Small intestine (tissue), 16 donors: ENCODE measurements around the gene AKR7A2. TPM values are rescaled to one million over a fixed set of nuclear protein-coding genes. Genes with fewer than 3 reads are reported as not detected.

Experiments used
- DNase-seq, 2 donors: peaks; one replicate each; pipeline versions ENCODE4 v3.0.0 to v3.0.0-alpha.2; 2013
- FAIRE-seq: peaks from 2 replicates; lab custom pipeline; 2012; peaks lifted over from hg19 to GRCh38; lab: Jason Lieb, UNC
- H3K27ac ChIP-seq, 3 donors: one replicate each; pipeline ENCODE4 v1.5.1; 2013; ENCODE audit warnings: low read length in 2 of 3, mild to moderate bottlenecking in 2 of 3, control low read depth in 1 of 3, inconsistent platforms in 1 of 3, low read depth in 1 of 3, moderate library complexity in 1 of 3
- H3K27me3 ChIP-seq, 3 donors: one replicate each; pipeline ENCODE4 v1.6.1; 2013; ENCODE audit warnings: low read length in 3 of 3, inconsistent platforms in 1 of 3; ENCODE audit not compliant: control insufficient read depth in 3 of 3, insufficient read depth in 3 of 3
- H3K36me3 ChIP-seq, 3 donors: one replicate each; pipeline ENCODE4 v1.6.1; 2013; ENCODE audit warnings: low read length in 3 of 3, inconsistent platforms in 1 of 3, low read depth in 1 of 3, mild to moderate bottlenecking in 1 of 3, moderate library complexity in 1 of 3; ENCODE audit not compliant: control insufficient read depth in 3 of 3, insufficient read depth in 2 of 3
- H3K4me1 ChIP-seq, 3 donors: one replicate each; pipeline ENCODE4 v1.6.1; 2013; ENCODE audit warnings: low read length in 2 of 3, inconsistent platforms in 1 of 3, low read depth in 1 of 3, mild to moderate bottlenecking in 1 of 3, moderate library complexity in 1 of 3; ENCODE audit not compliant: control insufficient read depth in 3 of 3, insufficient read depth in 2 of 3
- H3K4me3 ChIP-seq, 3 donors: one replicate each; pipeline ENCODE4 v1.5.1; 2013; ENCODE audit warnings: low read length in 3 of 3, control low read depth in 1 of 3, inconsistent platforms in 1 of 3, low read depth in 1 of 3, mild to moderate bottlenecking in 1 of 3, moderate library complexity in 1 of 3
- H3K9me3 ChIP-seq, 2 donors: one replicate each; pipeline ENCODE4 v1.6.1; 2013; ENCODE audit warnings: low read depth in 1 of 2, low read length in 1 of 2; ENCODE audit not compliant: control insufficient read depth in 2 of 2, insufficient read depth in 1 of 2
- WGBS, 3 donors: extraction: QIAGEN DNeasy Blood & Tissue Kit; methylation state at CpG; one replicate each; pipeline ENCODE4 v1.1.7; 2013; 5-methylcytosine and 5-hydroxymethylcytosine counted together
- long read RNA-seq, 10 donors: transcript quantifications; one replicate each; lab custom pipeline, GENCODE V29; 2026
- polyA plus RNA-seq, 4 donors: library from polyadenylated mRNA; stranded (reverse) in 3 of 4; unstranded in 1 of 4; fragments of 200-250 nt in 3 of 4; fragments of 120-200 nt in 1 of 4; gene quantifications; one replicate each; pipeline versions ENCODE4 v1.2.1 to v1.2.3, GENCODE V29; 2013
- donor health status: healthy with polysubstance abuse.
- donor health status: control.
- donor health status: control.
- donor health status: Bipolar disorder and iron deficiency.
- donor health status: healthy.

The AKR7A2 gene
- 100 to 1,000 TPM in 2 of 4 donors, 10 to 100 TPM in 2; 73.2 to 153 (median 119) TPM for polyA plus RNA-seq
- long read RNA-seq, donor 1 = 0 reads
- long read RNA-seq, donor 2, transcript AKR7A2-201 (7 exons, 1,362 nt) = major isoform, 13 of 13 reads
- long read RNA-seq, donor 2, partial matches to known transcripts = 0 of 13 reads
- long read RNA-seq, donor 2, other reads (novel, unspliced or antisense) = 0 of 13 reads
- long read RNA-seq, donor 3, transcript AKR7A2-201 (7 exons, 1,362 nt) = major isoform, 22 of 46 reads
- long read RNA-seq, donor 3, partial matches to known transcripts = 24 of 46 reads
- long read RNA-seq, donor 3, other reads (novel, unspliced or antisense) = 0 of 46 reads
- long read RNA-seq, donor 4, partial matches to known transcripts = 0 of 2 reads
- long read RNA-seq, donor 4, other reads (novel, unspliced or antisense) = 0 of 2 reads
- long read RNA-seq, donor 5, transcript AKR7A2-201 (7 exons, 1,362 nt) = major isoform, 8 of 8 reads
- long read RNA-seq, donor 5, partial matches to known transcripts = 0 of 8 reads
- long read RNA-seq, donor 5, other reads (novel, unspliced or antisense) = 0 of 8 reads
- long read RNA-seq, donor 6, transcript AKR7A2-201 (7 exons, 1,362 nt) = major isoform, 53 of 75 reads
- long read RNA-seq, donor 6, partial matches to known transcripts = 21 of 75 reads
- long read RNA-seq, donor 6, other reads (novel, unspliced or antisense) = 0 of 75 reads
- long read RNA-seq, donor 7 = 0 reads
- long read RNA-seq, donor 8, partial matches to known transcripts = 0 of 3 reads
- long read RNA-seq, donor 8, other reads (novel, unspliced or antisense) = 0 of 3 reads
- long read RNA-seq, donor 9, transcript AKR7A2-201 (7 exons, 1,362 nt) = major isoform, 8 of 14 reads
- long read RNA-seq, donor 9, partial matches to known transcripts = 6 of 14 reads
- long read RNA-seq, donor 9, other reads (novel, unspliced or antisense) = 0 of 14 reads
- long read RNA-seq, donor 10, transcript AKR7A2-201 (7 exons, 1,362 nt) = major isoform, 45 of 52 reads
- long read RNA-seq, donor 10, partial matches to known transcripts = 6 of 52 reads
- long read RNA-seq, donor 10, other reads (novel, unspliced or antisense) = 0 of 52 reads

GRCh38 chr1:19311931-19312781 lies at the start of gene AKR7A2, which contains the start of gene SLC66A1:
Gene AKR7A2 (minus strand): TSS chr1:19312144. CDS start chr1:19312124, 20 bp downstream.
Gene SLC66A1 (plus strand): TSS chr1:19312326. CDS start chr1:19317678, 5,352 bp downstream.
- peak within 1 kb of the TSS; percentile 78 to 86 (median 80) for H3K27ac ChIP-seq
- whole genome bisulfite sequencing, 3 donors = 1% methylated on average over 48 to 105 of the region's 105 CpGs
- H3K4me1 ChIP-seq = peaks cover 0 to 51% (median 7%) of the 10 kb centered on the region in 3 donors
- H3K27me3 ChIP-seq = no peaks in the 10 kb centered on the region
- no peaks in the 10 kb centered on the region for H3K9me3 ChIP-seq
- no peak for FAIRE-seq
- peak; percentile 93 to 97 for DNase-seq
- peaks cover 0 to 49% (median 5%) of the 10 kb centered on the region in 3 donors for H3K36me3 ChIP-seq
- peak within 1 kb of the TSS; percentile 72 to 87 (median 74) for H3K4me3 ChIP-seq

GRCh38 chr1:19360843-19361610 lies 49.1 kb upstream of the AKR7A2 start:
- Histone ChIP-seq H3K9me3 (no peaks in the 10 kb centered on the region), H3K36me3 (peaks cover 4 to 65% (median 5%) of the 10 kb centered on the region in 3 donors), H3K27ac (no peak overlapping the region), H3K27me3 (no peaks in the 10 kb centered on the region), H3K4me1 (peaks cover 3 to 33% (median 6%) of the 10 kb centered on the region in 3 donors), H3K4me3 (no peak overlapping the region)
- 89 to 92% (median 90%) methylated on average over 18 of the region's 18 CpGs for WGBS, 3 donors
- no peak for DNase-seq
- no peak for FAIRE-seq

GRCh38 chr1:19360432-19360831 lies 48.5 kb upstream of the AKR7A2 start:
- no peak for FAIRE-seq
- DNase-seq = no peak
- Histone ChIP-seq H3K27me3 (no peaks in the 10 kb centered on the region), H3K4me3 (no peak overlapping the region), H3K9me3 (no peaks in the 10 kb centered on the region), H3K36me3 (peaks cover 5 to 67% (median 5%) of the 10 kb centered on the region in 3 donors), H3K4me1 (peaks cover 3 to 33% (median 6%) of the 10 kb centered on the region in 3 donors), H3K27ac (no peak overlapping the region)
- 74 to 86% (median 86%) methylated on average over 11 of the region's 11 CpGs for WGBS, 3 donors

GRCh38 chr1:19360016-19360415 lies 48.1 kb upstream of the AKR7A2 start:
- Histone ChIP-seq H3K36me3 (peaks cover 5 to 66% (median 6%) of the 10 kb centered on the region in 3 donors), H3K27ac (no peak overlapping the region), H3K9me3 (no peaks in the 10 kb centered on the region), H3K27me3 (no peaks in the 10 kb centered on the region), H3K4me1 (peaks cover 3 to 30% (median 6%) of the 10 kb centered on the region in 3 donors), H3K4me3 (no peak overlapping the region)
- FAIRE-seq (no peak), DNase-seq (no peak)
- WGBS, 3 donors = 57 to 77% (median 74%) methylated on average over 6 of the region's 6 CpGs

GRCh38 chr1:19359357-19359756 lies 47.4 kb upstream of the AKR7A2 start:
- no peak for FAIRE-seq
- H3K9me3 ChIP-seq = no peaks in the 10 kb centered on the region
- 83 to 94% (median 86%) methylated on average over 11 of the region's 11 CpGs for WGBS, 3 donors
- no peaks in the 10 kb centered on the region for H3K27me3 ChIP-seq
- DNase-seq = no peak
- H3K4me1 ChIP-seq = peaks cover 3 to 28% (median 6%) of the 10 kb centered on the region in 3 donors
- H3K4me3 ChIP-seq = no peak overlapping the region
- no peak overlapping the region for H3K27ac ChIP-seq
- peaks cover 9 to 69% (median 10%) of the 10 kb centered on the region in 3 donors for H3K36me3 ChIP-seq

- 83 to 90% (median 84%) methylated on average over 8 of the region's 8 CpGs for WGBS, 3 donors
- no peak for FAIRE-seq
- peaks cover 10 to 72% (median 14%) of the 10 kb centered on the region in 3 donors for H3K36me3 ChIP-seq
These were observed 46.8 kb upstream of the AKR7A2 start for GRCh38 chr1:19358710-19359109.

More at GRCh38 chr1:19358710-19359109, 46.8 kb upstream of the AKR7A2 start:
- Histone ChIP-seq H3K27me3 (no peaks in the 10 kb centered on the region), H3K4me1 (peaks cover 3 to 21% (median 5%) of the 10 kb centered on the region in 3 donors), H3K9me3 (no peaks in the 10 kb centered on the region), H3K27ac (peak overlapping the region in 1 of 3 donors; percentile 16), H3K4me3 (no peak overlapping the region)
- no peak for DNase-seq
